DOHH2 (cell line): Measurements from ENCODE around the gene SLFN12L.

Experiments
- H3F3A ChIP-seq: fragments of 200-600 bp; sonication (generic), shearing (Covaris generic); 2 replicates; pipeline ENCODE4 v1.6.0; 2016; ENCODE audit warnings: antibody characterized with exemption, mild to moderate bottlenecking; ENCODE audit not compliant: control insufficient read depth, insufficient read depth
- H3K27ac ChIP-seq: fragments of 200-600 bp; sonication (generic); 2 replicates; pipeline ENCODE4 v1.5.1; 2014; ENCODE audit warnings: low read depth, mild to moderate bottlenecking, low read length, moderate library complexity
- H3K27me3 ChIP-seq: fragments of 200-600 bp; sonication (generic); 2 replicates; pipeline ENCODE4 v1.6.1; 2014; ENCODE audit warnings: mild to moderate bottlenecking, low read length, mixed read lengths; ENCODE audit not compliant: control insufficient read depth
- H3K36me3 ChIP-seq: fragments of 200-600 bp; sonication (generic); 2 replicates; pipeline ENCODE4 v1.6.1; 2014; ENCODE audit warnings: mild to moderate bottlenecking, low read length, moderate library complexity, mixed read lengths; ENCODE audit not compliant: control insufficient read depth
- H3K4me1 ChIP-seq: fragments of 200-600 bp; sonication (generic); 2 replicates; pipeline ENCODE4 v1.6.1; 2014; ENCODE audit warnings: mild to moderate bottlenecking, low read length, mixed read lengths; ENCODE audit not compliant: control insufficient read depth
- H3K4me2 ChIP-seq: fragments of 200-600 bp; sonication (generic); 2 replicates; pipeline ENCODE4 v1.6.0; 2014; ENCODE audit warnings: mild to moderate bottlenecking, low read length, moderate library complexity
- H3K4me3 ChIP-seq: fragments of 200-600 bp; sonication (generic); 2 replicates; pipeline ENCODE4 v1.5.1; 2014; ENCODE audit warnings: mild to moderate bottlenecking, low read length, mixed read lengths
- H3K79me2 ChIP-seq: fragments of 200-600 bp; sonication (generic); 2 replicates; pipeline ENCODE4 v1.6.1; 2014; ENCODE audit warnings: mild to moderate bottlenecking, low read length, mixed read lengths; ENCODE audit not compliant: control insufficient read depth
- H3K9me2 ChIP-seq: fragments of 200-600 bp; sonication (generic); replicated peaks from 2 replicates; pipeline ENCODE4 v1.6.1; 2014; ENCODE audit warnings: mild to moderate bottlenecking, low read length, mixed read lengths; ENCODE audit not compliant: control insufficient read depth
- H3K9me3 ChIP-seq: fragments of 200-600 bp; sonication (generic); 2 replicates; pipeline ENCODE4 v1.6.1; 2014; ENCODE audit warnings: antibody characterized with exemption, low read length, mixed read lengths; ENCODE audit not compliant: control insufficient read depth, insufficient read depth
- H4K20me1 ChIP-seq: fragments of 200-600 bp; sonication (generic); 2 replicates; pipeline ENCODE4 v1.6.0; 2014; ENCODE audit warnings: low read depth, mild to moderate bottlenecking, antibody characterized with exemption, low read length, moderate library complexity; ENCODE audit not compliant: control insufficient read depth, insufficient read depth
- EZH2phosphoT487 ChIP-seq: fragments of 200-600 bp; sonication (generic); IDR thresholded peaks from 2 replicates; pipeline ENCODE4 v1.6.1; 2017; ENCODE audit warnings: borderline replicate concordance, mild to moderate bottlenecking, antibody characterized with exemption, low read length, moderate library complexity, mixed read lengths
- TF ChIP-seq, protein P1 (sequence below): fragments of 200-600 bp; sonication (generic); IDR thresholded peaks from one replicate; pipeline ENCODE4 v1.5.1; 2014; ENCODE audit warnings: antibody characterized with exemption, mild to moderate bottlenecking, low read depth, low read length; ENCODE audit not compliant: poor library complexity, severe bottlenecking

Gene SLFN12L

DNA sequence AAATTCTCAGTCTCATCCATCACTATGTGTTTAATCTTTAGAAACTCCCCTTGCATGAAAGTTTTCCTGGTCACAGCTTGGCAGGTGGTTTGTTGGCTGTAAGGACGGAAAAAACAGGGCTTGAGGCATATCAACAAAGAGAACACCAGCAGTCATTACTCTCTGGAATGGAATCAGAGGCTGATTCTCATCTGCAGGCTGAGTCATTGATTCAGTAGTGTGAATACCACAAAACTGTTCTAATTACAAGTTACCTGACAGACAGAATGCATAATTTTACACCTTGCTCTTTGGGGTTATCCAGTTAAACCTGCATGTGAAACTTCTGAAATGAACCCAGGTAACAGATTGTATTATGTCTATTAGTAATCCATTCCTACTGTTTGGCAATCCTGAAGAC lies 11.5 kb upstream of the SLFN12L start:
- Histone ChIP-seq H3K4me2 (no peak overlapping the region), H3F3A (no peaks in the 10 kb centered on the region), H3K9me2 (no peaks in the 10 kb centered on the region), H3K4me3 (no peak overlapping the region), H3K9me3 (no peaks in the 10 kb centered on the region), H3K79me2 (no peaks in the 10 kb centered on the region), H3K4me1 (peaks cover 3% of the 10 kb centered on the region; the same call in 1 of the 2 replicates), H3K27ac (no peak overlapping the region), H3K36me3 (no peaks in the 10 kb centered on the region), H3K27me3 (peaks cover 20% of the 10 kb centered on the region), H4K20me1 (no peaks in the 10 kb centered on the region)
- TF ChIP-seq, protein P1, sequence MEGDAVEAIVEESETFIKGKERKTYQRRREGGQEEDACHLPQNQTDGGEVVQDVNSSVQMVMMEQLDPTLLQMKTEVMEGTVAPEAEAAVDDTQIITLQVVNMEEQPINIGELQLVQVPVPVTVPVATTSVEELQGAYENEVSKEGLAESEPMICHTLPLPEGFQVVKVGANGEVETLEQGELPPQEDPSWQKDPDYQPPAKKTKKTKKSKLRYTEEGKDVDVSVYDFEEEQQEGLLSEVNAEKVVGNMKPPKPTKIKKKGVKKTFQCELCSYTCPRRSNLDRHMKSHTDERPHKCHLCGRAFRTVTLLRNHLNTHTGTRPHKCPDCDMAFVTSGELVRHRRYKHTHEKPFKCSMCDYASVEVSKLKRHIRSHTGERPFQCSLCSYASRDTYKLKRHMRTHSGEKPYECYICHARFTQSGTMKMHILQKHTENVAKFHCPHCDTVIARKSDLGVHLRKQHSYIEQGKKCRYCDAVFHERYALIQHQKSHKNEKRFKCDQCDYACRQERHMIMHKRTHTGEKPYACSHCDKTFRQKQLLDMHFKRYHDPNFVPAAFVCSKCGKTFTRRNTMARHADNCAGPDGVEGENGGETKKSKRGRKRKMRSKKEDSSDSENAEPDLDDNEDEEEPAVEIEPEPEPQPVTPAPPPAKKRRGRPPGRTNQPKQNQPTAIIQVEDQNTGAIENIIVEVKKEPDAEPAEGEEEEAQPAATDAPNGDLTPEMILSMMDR = no peak
- TF ChIP-seq EZH2phosphoT487 = no peak

DNA sequence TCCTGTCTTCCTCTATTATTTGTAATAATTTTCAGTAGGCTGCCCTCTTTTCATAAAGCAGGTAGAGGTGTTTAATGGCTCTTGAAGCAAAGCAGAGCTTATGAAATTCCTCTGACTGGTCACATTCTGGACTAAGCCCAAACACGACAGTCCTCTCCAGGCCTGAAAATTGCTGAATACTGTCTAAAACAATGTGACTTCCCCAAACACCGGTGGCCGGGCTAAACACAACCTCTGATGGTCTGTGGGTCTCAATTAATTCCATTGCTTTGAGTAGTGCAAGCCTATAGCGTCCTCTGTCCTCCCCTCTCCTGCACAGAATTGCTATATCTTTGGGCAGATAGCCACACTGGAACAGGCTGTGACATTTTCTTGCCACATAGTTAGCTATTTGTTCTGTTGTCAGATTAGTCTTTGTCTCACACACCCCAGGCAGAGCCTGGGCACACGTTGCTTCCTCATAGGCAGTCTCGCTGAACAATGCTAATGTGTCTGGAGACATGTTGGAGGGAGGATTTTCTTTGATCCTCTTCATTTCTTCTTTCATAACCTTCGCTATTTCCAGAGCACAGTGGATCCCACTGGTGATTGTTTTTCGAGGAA lies 10.8 kb upstream of the SLFN12L start:
- Histone ChIP-seq H3K9me3 (no peaks in the 10 kb centered on the region), H3F3A (no peaks in the 10 kb centered on the region), H3K27me3 (peaks cover 24% of the 10 kb centered on the region), H3K4me1 (peaks cover 3% of the 10 kb centered on the region; the same call in 1 of the 2 replicates), H3K36me3 (no peaks in the 10 kb centered on the region), H3K9me2 (no peaks in the 10 kb centered on the region), H3K4me2 (no peak overlapping the region), H4K20me1 (no peaks in the 10 kb centered on the region), H3K27ac (no peak overlapping the region), H3K4me3 (no peak overlapping the region), H3K79me2 (no peaks in the 10 kb centered on the region)
- TF ChIP-seq, protein P1 = no peak
- no peak for TF ChIP-seq EZH2phosphoT487

DNA sequence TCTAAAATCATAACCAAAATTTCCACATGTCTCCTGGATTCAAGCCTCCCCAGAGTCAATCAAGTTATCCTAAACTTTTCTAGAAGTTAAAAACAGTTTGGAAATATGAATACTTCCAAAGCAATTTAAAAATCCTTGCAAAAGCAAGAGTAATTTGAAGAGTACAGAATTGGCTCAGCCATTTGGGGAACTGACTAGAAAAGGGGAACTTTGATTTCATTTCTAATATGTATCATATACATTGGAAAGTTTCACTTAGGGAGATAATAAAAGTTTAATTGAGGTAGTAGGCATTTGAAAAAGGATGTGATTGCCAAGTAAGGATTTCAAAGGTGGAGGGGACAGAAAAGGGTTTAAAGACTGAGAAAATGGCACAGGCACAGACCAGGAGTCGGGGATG lies 9.0 kb upstream of the SLFN12L start:
- TF ChIP-seq, protein P1 = no peak
- no peak for TF ChIP-seq EZH2phosphoT487

More for the DNA sequence above, 9.0 kb upstream of the SLFN12L start:
- Histone ChIP-seq H3K4me3 (no peak overlapping the region), H3K9me3 (no peaks in the 10 kb centered on the region), H3K27ac (no peak overlapping the region), H3K36me3 (no peaks in the 10 kb centered on the region), H4K20me1 (no peaks in the 10 kb centered on the region), H3K79me2 (no peaks in the 10 kb centered on the region), H3K9me2 (no peaks in the 10 kb centered on the region), H3F3A (no peaks in the 10 kb centered on the region), H3K4me2 (no peak overlapping the region), H3K4me1 (peaks cover 3% of the 10 kb centered on the region; the same call in 1 of the 2 replicates), H3K27me3 (peaks cover 24% of the 10 kb centered on the region)
